GM21737 (cell line): ENCODE data around the gene NSFL1C.

Source experiments
- ATAC-seq: cut with Tn5 transposase; IDR thresholded peaks from one replicate; pipeline ENCODE4 v1.9.1; 2021; ENCODE audit warnings: mild to moderate bottlenecking, moderate library complexity; ENCODE audit not compliant: unreplicated experiment

The NSFL1C gene

GRCh38 chr20:1486566-1486965 is 19.9 kb upstream of the NSFL1C start:
- ATAC-seq = no peak

- no peak for ATAC-seq
These were observed 17.9 kb upstream of the NSFL1C start for GRCh38 chr20:1484438-1485116.

- ATAC-seq = no peak
These were observed 13.4 kb upstream of the NSFL1C start for GRCh38 chr20:1479831-1480595.

GRCh38 chr20:1478566-1478965 is 11.9 kb upstream of the NSFL1C start:
- no peak for ATAC-seq

- no peak for ATAC-seq
These were observed 11.3 kb upstream of the NSFL1C start for GRCh38 chr20:1477896-1478490.

- ATAC-seq = no peak
These were observed 8.4 kb upstream of the NSFL1C start for GRCh38 chr20:1474817-1475603.

GRCh38 chr20:1474325-1474724 is 7.7 kb upstream of the NSFL1C start:
- ATAC-seq = no peak

GRCh38 chr20:1473246-1474220 is 6.9 kb upstream of the NSFL1C start:
- ATAC-seq = no peak

GRCh38 chr20:1472556-1473245 is 6.1 kb upstream of the NSFL1C start:
- ATAC-seq = no peak

GRCh38 chr20:1471242-1471641 is 4.6 kb upstream of the NSFL1C start:
- ATAC-seq = no peak

- ATAC-seq = no peak
These were observed 3.4 kb upstream of the NSFL1C start for GRCh38 chr20:1469925-1470571.

GRCh38 chr20:1469306-1469905 is 2.8 kb upstream of the NSFL1C start:
- ATAC-seq = no peak

- no peak for ATAC-seq
These were observed 1.5 kb upstream of the NSFL1C start for GRCh38 chr20:1468117-1468624.

- ATAC-seq = no peak
These were observed 887 bp upstream of the NSFL1C start for GRCh38 chr20:1467355-1468116.

GRCh38 chr20:1467082-1467354 is 369 bp upstream of the NSFL1C start:
- ATAC-seq = no peak

- ATAC-seq = no peak
These were observed 1.0 kb downstream of the NSFL1C start for GRCh38 chr20:1465470-1466210.

GRCh38 chr20:1463971-1464570 is 2.6 kb downstream of the NSFL1C start:
- ATAC-seq = no peak
